HepG2 (cell line): ENCODE results near the gene SLC39A1. TPM values are rescaled to one million over a fixed set of nuclear protein-coding genes. Genes with fewer than 3 reads are reported as not detected.

Experiments used
- AGO2 ChIP-seq: fragments of 200-400 bp; formaldehyde crosslinking; optimal IDR thresholded peaks from 2 replicates; pipeline ENCODE3; 2017; ENCODE audit warnings: mild to moderate bottlenecking, low read depth, low read length, moderate library complexity
- BRD4 ChIP-seq: sonication (generic); formaldehyde crosslinking; IDR thresholded peaks from 2 replicates; pipeline ENCODE4 v1.4.0; 2020; ENCODE audit warnings: missing genetic modification reagents
- CBX5 ChIP-seq: sonication (generic); formaldehyde crosslinking; IDR thresholded peaks from 2 replicates; pipeline ENCODE4 v1.4.0; 2020; ENCODE audit warnings: missing genetic modification reagents, borderline replicate concordance
- FOXK1 ChIP-seq: sonication (generic); formaldehyde crosslinking; IDR thresholded peaks from 2 replicates; pipeline ENCODE4 v1.4.0; 2020; ENCODE audit warnings: low read depth, missing genetic modification reagents, borderline replicate concordance
- KMT2A ChIP-seq: sonication (generic); formaldehyde crosslinking; IDR thresholded peaks from 2 replicates; pipeline ENCODE4 v1.4.0; 2020; ENCODE audit warnings: missing genetic modification reagents
- MED8 ChIP-seq: sonication (generic); formaldehyde crosslinking; IDR thresholded peaks from 2 replicates; pipeline ENCODE4 v1.8.1; 2023; ENCODE audit warnings: mild to moderate bottlenecking, missing genetic modification reagents; ENCODE audit not compliant: insufficient replicate concordance
- MLX ChIP-seq: IDR thresholded peaks from 2 replicates; pipeline ENCODE4 v1.6.1; 2016
- PATZ1 ChIP-seq: sonication (generic); formaldehyde crosslinking; IDR thresholded peaks from 2 replicates; pipeline ENCODE4 v1.4.0; 2020; ENCODE audit warnings: missing genetic modification reagents
- SALL2 ChIP-seq: sonication (generic); formaldehyde crosslinking; IDR thresholded peaks from 2 replicates; pipeline ENCODE4 v1.8.1; 2023; ENCODE audit warnings: mild to moderate bottlenecking, missing genetic modification reagents, inconsistent platforms
- TCF7 ChIP-seq: sonication (generic); IDR thresholded peaks from 2 replicates; pipeline ENCODE4 v1.6.1; 2016; ENCODE audit warnings: antibody characterized with exemption, low read depth
- YEATS2 ChIP-seq: sonication (generic); formaldehyde crosslinking; IDR thresholded peaks from 2 replicates; pipeline ENCODE4 v1.4.0; 2020; ENCODE audit warnings: missing genetic modification reagents, borderline replicate concordance
- YEATS4 ChIP-seq: sonication (generic); formaldehyde crosslinking; IDR thresholded peaks from 2 replicates; pipeline ENCODE4 v1.4.0; 2020; ENCODE audit warnings: missing genetic modification reagents, borderline replicate concordance
- ZFP1 ChIP-seq: IDR thresholded peaks from 2 replicates; pipeline ENCODE4 v1.6.1; 2016
- ZMAT5 ChIP-seq: sonication (generic); formaldehyde crosslinking; IDR thresholded peaks from 2 replicates; pipeline ENCODE4 v1.5.0; 2020; ENCODE audit warnings: mild to moderate bottlenecking, low read depth, missing genetic modification reagents, borderline replicate concordance
- ZNF576 ChIP-seq: sonication (generic); formaldehyde crosslinking; IDR thresholded peaks from 2 replicates; pipeline ENCODE4 v1.4.0; 2020; ENCODE audit warnings: mild to moderate bottlenecking, missing genetic modification reagents
- ZNF614 ChIP-seq: IDR thresholded peaks from 2 replicates; pipeline ENCODE4 v1.6.1; 2018; ENCODE audit warnings: missing biosample characterization, missing genetic modification reagents, inconsistent platforms, borderline replicate concordance
- polyA plus RNA-seq, 8 experiments: library from polyadenylated mRNA; depleted of rRNA in 3 of 8; stranded (reverse) in 7 of 8; unstranded in 1 of 8; fragments of >200 nt; fragmentation: Illumina TruSeq in 4 of 8; extraction: Trizol in 4 of 8; gene quantifications; 2 replicates each; pipeline versions ENCODE4 v1.2.1 to v1.2.3, GENCODE V29; 2011 to 2016; ENCODE audit warnings: low read depth in 4 of 8, missing spikeins in 1 of 8, mixed read lengths in 1 of 8; ENCODE audit not compliant: insufficient read depth in 1 of 8
- total RNA-seq, 5 experiments: library from RNA; depleted of rRNA; stranded (reverse); fragments of >200 nt; fragmentation: Illumina TruSeq; extraction: Trizol; gene quantifications; 2 replicates each; pipeline ENCODE4 v1.2.3, GENCODE V29; 2016; ENCODE audit warnings: low read depth in 1 of 5
- TF ChIP-seq, protein P1 (sequence below): sonication (generic); formaldehyde crosslinking; IDR thresholded peaks from 2 replicates; pipeline ENCODE4 v1.5.1; 2020; ENCODE audit warnings: mild to moderate bottlenecking, moderate library complexity, missing genetic modification reagents
- TF ChIP-seq, protein P2 (sequence below): sonication (generic); formaldehyde crosslinking; IDR thresholded peaks from 2 replicates; pipeline ENCODE4 v1.5.1; 2020; ENCODE audit warnings: missing genetic modification reagents, mild to moderate bottlenecking, borderline replicate concordance

SLC39A1 gene
- total and polyA plus RNA-seq, 2 of the 13 experiments (the other 11 are each of a cell fraction or from before 2014, with no cell fraction given) = 71.2 to 78.4 TPM

GRCh38 chr1:153946622-153947241 lies 16.6 kb downstream of the SLC39A1 start, which contains the start of gene DENND4B (continued):
- TF ChIP-seq, protein P1, sequence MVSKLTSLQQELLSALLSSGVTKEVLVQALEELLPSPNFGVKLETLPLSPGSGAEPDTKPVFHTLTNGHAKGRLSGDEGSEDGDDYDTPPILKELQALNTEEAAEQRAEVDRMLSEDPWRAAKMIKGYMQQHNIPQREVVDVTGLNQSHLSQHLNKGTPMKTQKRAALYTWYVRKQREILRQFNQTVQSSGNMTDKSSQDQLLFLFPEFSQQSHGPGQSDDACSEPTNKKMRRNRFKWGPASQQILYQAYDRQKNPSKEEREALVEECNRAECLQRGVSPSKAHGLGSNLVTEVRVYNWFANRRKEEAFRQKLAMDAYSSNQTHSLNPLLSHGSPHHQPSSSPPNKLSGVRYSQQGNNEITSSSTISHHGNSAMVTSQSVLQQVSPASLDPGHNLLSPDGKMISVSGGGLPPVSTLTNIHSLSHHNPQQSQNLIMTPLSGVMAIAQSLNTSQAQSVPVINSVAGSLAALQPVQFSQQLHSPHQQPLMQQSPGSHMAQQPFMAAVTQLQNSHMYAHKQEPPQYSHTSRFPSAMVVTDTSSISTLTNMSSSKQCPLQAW (CRISPR knock-in tag) = peak; percentile 91
- TF ChIP-seq TCF7 (no peak), SALL2 (CRISPR knock-in tag) (0 out of 2 replicates have a peak, but pooled peaks have one; percentile 47), YEATS4 (CRISPR knock-in tag) (peak; percentile 38; the same call in 1 of the 2 replicates), PATZ1 (CRISPR knock-in tag) (peak; percentile 60), BRD4 (0 out of 2 replicates have a peak, but pooled peaks have one; percentile 41), ZFP1 (CRISPR knock-in tag) (no peak; the same call in 1 of the 2 replicates), FOXK1 (CRISPR knock-in tag) (peak; percentile 49; the same call in 1 of the 2 replicates), MLX (CRISPR knock-in tag) (no peak), YEATS2 (CRISPR knock-in tag) (0 out of 2 replicates have a peak, but pooled peaks have one; percentile 26), MED8 (CRISPR knock-in tag) (peak; percentile 57), ZNF614 (CRISPR knock-in tag) (peak; percentile 56; the same call in 1 of the 2 replicates), AGO2 (peak; percentile 67), ZMAT5 (CRISPR knock-in tag) (no peak), KMT2A (CRISPR knock-in tag) (peak; percentile 22; the same call in 1 of the 2 replicates), ZNF576 (no peak), CBX5 (peak; percentile 37; the same call in 1 of the 2 replicates)
- TF ChIP-seq, protein P2, sequence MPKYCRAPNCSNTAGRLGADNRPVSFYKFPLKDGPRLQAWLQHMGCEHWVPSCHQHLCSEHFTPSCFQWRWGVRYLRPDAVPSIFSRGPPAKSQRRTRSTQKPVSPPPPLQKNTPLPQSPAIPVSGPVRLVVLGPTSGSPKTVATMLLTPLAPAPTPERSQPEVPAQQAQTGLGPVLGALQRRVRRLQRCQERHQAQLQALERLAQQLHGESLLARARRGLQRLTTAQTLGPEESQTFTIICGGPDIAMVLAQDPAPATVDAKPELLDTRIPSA (CRISPR knock-in tag) = 0 out of 2 replicates have a peak, but pooled peaks have one; percentile 61
